ENCODE measurements around the gene MICAL3. TPM values are rescaled to one million over a fixed set of nuclear protein-coding genes. Genes with fewer than 3 reads are reported as not detected.

MICAL3 gene
- total and polyA plus RNA-seq, 3 donors from 2014 or later, result 103 to 106 (median 104) TPM

- Histone ChIP-seq H3K4me1 (peaks cover 41% of the 10 kb centered on the region), H3K27me3 (no peaks in the 10 kb centered on the region), H3K9me3 (no peaks in the 10 kb centered on the region), H3K4me3 (no peak overlapping the region), H3K27ac (peak overlapping the region; percentile 15 to 23), H3K36me3 (ENCODE audit: low read depth, missing control alignments) (no peaks in the 10 kb centered on the region)
- DNase-seq, result no peak
- intact Hi-C loops (cut with DNase I; ENCODE audit: low total_unique reads), result no loop called here
- WGBS, 2 donors, result 76 to 85% methylated on average over 4 to 6 of the region's 6 CpGs
- TF ChIP-seq POLR2A (IDR thresholded peaks at IDR 0.05) (no peak), CTCF (IDR thresholded peaks at IDR 0.05) (no peak)
Measured at GRCh38 chr22:17917490-17917983, 106.8 kb downstream of the MICAL3 start.

GRCh38 chr22:17916226-17916889, 108.0 kb downstream of the MICAL3 start:
- WGBS, 2 donors, result 63 to 65% methylated on average over 13 of the region's 13 CpGs
- H3K36me3 ChIP-seq (ENCODE audit: low read depth, missing control alignments), result no peaks in the 10 kb centered on the region
- TF ChIP-seq POLR2A (IDR thresholded peaks at IDR 0.05) (no peak), CTCF (IDR thresholded peaks at IDR 0.05) (no peak)
- no peaks in the 10 kb centered on the region for H3K27me3 ChIP-seq
- H3K27ac ChIP-seq, result no peak overlapping the region
- H3K4me1 ChIP-seq, result peaks cover 41% of the 10 kb centered on the region
- DNase-seq, result peak; percentile 79
- H3K4me3 ChIP-seq, result no peak overlapping the region
- no peaks in the 10 kb centered on the region for H3K9me3 ChIP-seq
- intact Hi-C loops (cut with DNase I; ENCODE audit: low total_unique reads), result no loop called here

GRCh38 chr22:17915676-17916075, 108.7 kb downstream of the MICAL3 start:
- Histone ChIP-seq H3K27ac (no peak overlapping the region), H3K36me3 (ENCODE audit: low read depth, missing control alignments) (no peaks in the 10 kb centered on the region), H3K9me3 (no peaks in the 10 kb centered on the region), H3K4me1 (peaks cover 40% of the 10 kb centered on the region), H3K4me3 (no peak overlapping the region), H3K27me3 (no peaks in the 10 kb centered on the region)
- TF ChIP-seq CTCF (IDR thresholded peaks at IDR 0.05) (no peak), POLR2A (IDR thresholded peaks at IDR 0.05) (no peak)
- 90 to 95% methylated on average over 7 of the region's 7 CpGs for WGBS, 2 donors
- DNase-seq, result no peak
- intact Hi-C loops (cut with DNase I; ENCODE audit: low total_unique reads), result no loop called here

GRCh38 chr22:17915188-17915587, 109.2 kb downstream of the MICAL3 start:
- Histone ChIP-seq H3K27ac (no peak overlapping the region), H3K4me1 (peaks cover 40% of the 10 kb centered on the region)
- DNase-seq, result no peak

More at GRCh38 chr22:17915188-17915587, 109.2 kb downstream of the MICAL3 start:
- intact Hi-C loops (cut with DNase I; ENCODE audit: low total_unique reads), result no loop called here
- TF ChIP-seq POLR2A (IDR thresholded peaks at IDR 0.05), result no peak
- no peak for TF ChIP-seq CTCF (IDR thresholded peaks at IDR 0.05)
- Histone ChIP-seq H3K4me3 (no peak overlapping the region), H3K9me3 (no peaks in the 10 kb centered on the region), H3K36me3 (ENCODE audit: low read depth, missing control alignments) (no peaks in the 10 kb centered on the region), H3K27me3 (no peaks in the 10 kb centered on the region)
- WGBS, 2 donors, result 75 to 94% methylated on average over 2 to 10 of the region's 10 CpGs

Measured in testis (tissue), 3 donors.